Esophagus mucosa (tissue), 1 donor: ENCODE measurements around the gene OR4C46. TPM values are rescaled to one million over a fixed set of nuclear protein-coding genes. Genes with fewer than 3 reads are reported as not detected.
"Not testable (repeated sequence)": the region's sequence is repeated elsewhere in the genome, so short reads cannot be mapped to it uniquely, and the experiment has no call there.

Experiments
- ATAC-seq: fragments of 200-7000 bp; cut with Tn5 transposase; one replicate; pipeline ENCODE4 v1.9.1; 2020
- total RNA-seq: library from RNA; stranded (reverse); gene quantifications from one replicate; pipeline ENCODE4 v1.2.4, GENCODE V29; 2023
- donor health status: DM: yes; HTN: yes; CAD: no.

Gene OR4C46
- total RNA-seq: not detected

DNA sequence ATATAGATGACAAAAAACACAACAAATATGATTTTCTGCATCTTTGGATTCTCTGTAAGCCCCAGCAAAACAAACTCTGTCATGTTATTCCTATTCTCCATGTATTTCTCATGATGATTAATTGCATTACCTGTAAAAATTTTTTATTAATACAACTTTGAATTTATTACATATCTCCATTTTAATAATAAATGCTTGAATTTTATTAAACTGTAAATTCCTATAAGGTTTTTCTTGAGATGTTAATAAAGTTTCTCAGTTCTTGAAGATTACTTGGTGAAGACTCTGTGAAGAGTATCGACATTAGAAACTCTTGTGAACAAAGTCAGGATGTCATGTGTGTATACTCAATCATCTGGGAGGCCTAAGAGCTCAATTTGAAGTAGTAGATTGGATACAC is at the start of gene OR4C46:
Gene OR4C46 (minus strand): TSS at position 101 of the 400 bp plus-strand sequence. CDS start 0 bp downstream, at position 101.
- no peak for ATAC-seq

DNA sequence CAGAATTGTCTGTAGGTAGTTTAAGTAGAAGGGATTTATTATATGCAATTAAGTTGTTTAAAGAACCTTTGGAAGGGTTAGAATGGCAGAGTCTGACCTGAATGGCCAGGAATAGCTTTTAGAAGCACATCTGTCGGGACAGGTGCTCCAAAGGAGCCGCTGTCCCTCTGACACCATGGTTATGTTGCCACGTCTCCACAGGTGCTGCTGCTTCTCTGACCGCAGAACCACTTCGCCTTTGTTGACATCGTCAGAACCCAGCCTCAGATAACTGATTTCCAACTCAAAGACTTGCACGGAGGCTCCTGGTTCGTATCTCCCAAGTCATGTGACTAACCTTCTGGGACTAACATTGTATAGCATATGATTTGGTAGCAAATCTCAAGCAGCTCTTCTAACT is 41.8 kb upstream of the OR4C46 start:
- not testable (repeated sequence) for ATAC-seq

DNA sequence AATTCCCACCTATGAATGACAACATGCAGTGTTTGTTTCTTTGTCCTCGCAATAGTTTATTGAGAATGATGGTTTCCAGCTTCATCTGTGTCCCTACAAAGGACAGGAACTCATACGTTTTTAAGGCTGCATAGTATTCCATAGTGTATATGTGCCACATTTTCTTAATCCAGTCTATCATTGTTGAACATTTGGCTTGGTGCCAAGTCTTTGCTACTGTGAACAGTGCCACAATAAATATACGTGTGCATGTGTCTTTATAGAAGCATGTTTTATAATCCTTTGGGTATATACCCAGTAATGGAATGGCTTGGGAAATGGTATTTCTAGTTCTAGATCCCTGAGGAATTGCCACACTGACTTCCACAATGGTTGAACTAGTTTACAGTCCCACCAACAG is 42.4 kb downstream of the OR4C46 start:
- not testable (repeated sequence) for ATAC-seq

DNA sequence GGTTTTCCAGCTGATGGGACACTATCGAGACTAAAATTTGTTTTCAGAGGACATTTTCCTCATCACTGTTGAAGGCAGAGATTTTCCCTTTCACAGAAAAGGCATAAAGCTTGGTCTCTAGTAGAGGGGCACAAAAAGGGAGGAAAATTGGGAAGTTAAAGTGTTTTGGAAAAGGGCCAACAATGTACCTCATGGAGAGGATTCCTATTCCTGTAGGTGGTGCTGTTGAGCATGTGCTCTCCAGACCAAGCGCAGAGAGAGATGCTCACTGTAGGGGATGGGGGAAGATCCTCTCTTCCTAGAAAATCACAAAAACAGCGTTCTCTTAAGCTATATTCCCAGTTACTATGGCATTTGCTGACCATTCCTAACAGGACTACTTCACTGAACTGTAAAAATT is 44.9 kb downstream of the OR4C46 start:
- no peak for ATAC-seq

DNA sequence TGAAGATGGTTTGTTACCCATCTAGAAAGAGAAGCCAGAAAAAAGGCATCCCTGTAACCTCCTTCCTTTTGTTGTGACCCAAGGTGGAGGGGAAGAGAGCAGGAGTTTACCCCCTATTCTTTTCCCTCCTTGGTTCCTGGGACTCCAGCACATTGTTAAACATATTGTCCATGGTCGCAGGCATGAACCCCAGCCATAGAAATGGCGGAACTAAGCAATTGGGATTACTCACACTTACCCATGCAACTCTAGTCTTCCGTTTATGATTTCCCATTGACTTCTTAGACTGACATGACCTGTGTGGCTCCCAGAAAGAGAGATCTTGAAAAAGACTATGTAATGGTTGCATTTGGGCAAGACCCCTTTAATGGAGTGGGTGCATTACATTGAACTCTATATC is 45.4 kb downstream of the OR4C46 start:
- ATAC-seq: no peak

Other genes with a start within 250 kb of the OR4C46 start
- gene OR4A5, start 102.8 kb upstream of the OR4C46 start, total RNA-seq: not detected